Midbrain (tissue), 1 donor: ENCODE data around the gene RGS17.
A peak's percentile ranks its signal among the peaks of the same experiment; 100 is the strongest.
"Not testable (repeated sequence)": the region's sequence is repeated elsewhere in the genome, so short reads cannot be mapped to it uniquely, and the experiment has no call there.

Experiments
- DNase-seq: peaks from one replicate; lab custom pipeline; 2025; lab: John Stamatoyannopoulos, UW

RGS17 gene

DNA sequence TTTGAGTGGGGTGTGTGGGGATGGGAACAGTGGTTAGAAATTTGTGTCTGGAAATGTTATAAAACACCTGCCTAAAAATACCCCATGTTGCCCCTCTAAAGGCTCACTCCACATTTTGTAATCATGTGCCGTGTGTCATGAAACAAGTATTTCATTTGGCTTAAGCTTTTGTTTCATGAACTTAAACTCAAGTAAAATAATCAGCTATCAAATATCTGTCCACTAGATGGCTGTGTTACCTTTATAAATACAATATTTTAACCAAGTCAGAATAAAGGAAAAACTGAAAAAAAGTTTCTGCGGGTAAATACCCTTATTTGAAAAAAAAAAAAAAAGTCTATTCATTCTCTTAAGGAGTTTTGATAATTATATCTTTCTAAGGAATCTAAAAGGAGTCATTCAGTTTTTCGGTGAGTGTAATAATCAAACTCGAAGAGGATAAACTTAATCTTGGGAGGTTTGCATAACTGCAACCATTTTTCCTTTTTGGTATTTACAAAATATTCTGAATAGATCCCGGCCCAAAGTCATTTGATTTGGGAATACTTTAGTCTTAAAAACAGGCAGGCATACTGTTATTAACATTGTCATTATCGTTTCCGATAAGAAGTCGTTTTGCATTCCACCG, 98.7 kb downstream of the RGS17 start:
- DNase-seq, result peak; percentile 9

DNA sequence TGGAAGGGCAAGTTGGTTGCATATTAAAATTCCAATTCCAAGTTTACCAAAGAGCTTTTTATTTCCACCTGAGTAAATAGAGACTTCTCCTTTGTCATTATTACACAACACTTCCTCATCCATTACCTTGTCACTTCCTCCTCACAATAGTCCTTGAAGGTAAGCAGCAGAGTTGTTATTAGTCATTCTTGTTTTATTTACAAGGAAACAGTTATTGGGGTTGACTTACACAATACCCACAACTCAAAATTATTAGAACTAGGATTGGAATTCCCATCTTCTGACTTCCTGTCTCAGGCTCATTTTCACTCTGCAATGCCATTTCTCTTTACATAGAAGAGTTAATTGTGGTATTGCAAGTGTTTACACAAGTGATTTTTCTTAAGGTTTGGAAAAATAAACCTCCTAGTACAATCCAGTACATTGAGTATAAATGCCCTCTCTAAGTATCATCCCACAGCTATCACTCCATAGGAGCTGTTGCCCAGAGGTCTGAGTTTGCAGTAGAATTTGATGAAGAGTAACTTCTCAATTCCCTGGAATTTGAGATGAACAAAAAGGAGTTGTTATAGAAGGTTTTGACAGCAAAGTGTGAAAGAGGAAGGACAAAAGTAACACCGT, 99.6 kb downstream of the RGS17 start:
- no peak for DNase-seq

DNA sequence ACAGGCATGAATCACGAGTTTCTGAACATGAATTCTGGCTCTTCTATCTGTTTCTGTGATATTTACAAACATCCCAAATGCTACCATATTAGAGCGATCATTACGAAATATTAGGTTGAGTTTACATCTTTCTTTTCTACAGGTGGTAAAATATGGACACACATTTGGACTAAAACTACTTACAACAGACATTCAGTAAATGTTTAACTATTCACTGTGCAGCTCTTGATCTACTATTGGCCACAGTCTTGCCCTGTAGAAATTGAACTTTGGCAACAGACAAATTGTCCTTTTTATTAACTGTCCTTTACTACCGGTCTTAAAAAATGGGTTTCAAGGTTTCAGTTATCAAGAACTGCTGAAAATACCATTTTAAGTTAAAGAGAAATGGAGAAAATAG, 102.1 kb downstream of the RGS17 start:
- no peak for DNase-seq

DNA sequence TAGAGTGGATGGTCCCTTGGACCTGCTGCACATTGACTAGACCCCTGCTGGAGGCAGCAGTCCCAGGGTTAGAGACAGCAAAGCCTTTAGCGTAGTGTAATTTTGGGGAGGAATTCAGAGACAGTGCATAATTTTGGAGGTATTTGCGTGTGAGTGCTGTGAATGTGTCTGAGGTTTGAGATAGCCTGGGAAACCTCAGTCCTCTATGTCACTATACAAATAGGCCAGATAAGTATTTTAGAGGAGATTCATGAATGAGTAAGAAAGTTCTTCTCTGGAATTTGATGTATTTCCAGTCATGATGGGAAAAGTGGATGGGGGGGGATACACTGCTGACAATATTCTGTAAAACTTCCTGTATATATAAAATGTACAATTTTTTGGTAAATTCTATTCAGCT, 102.8 kb downstream of the RGS17 start:
- no peak for DNase-seq

DNA sequence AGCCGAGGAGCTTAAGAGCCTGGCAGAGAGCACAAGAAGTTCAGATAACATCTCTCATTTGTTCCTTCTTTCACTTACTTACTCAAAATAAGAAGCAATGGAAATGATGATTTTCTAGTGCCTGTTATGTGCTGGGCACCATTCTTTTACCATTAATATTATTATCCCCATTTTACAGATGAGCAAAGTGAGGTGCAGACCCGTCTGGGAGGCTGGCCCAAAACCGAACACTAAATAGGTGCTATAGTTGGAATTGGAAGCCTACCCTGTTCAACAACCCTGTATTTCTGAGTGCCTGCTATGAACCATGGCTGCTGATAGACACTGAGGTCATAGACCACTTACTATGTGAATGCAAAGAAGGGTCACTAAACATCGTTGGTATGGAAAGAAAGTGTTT, 103.6 kb downstream of the RGS17 start:
- no peak for DNase-seq

DNA sequence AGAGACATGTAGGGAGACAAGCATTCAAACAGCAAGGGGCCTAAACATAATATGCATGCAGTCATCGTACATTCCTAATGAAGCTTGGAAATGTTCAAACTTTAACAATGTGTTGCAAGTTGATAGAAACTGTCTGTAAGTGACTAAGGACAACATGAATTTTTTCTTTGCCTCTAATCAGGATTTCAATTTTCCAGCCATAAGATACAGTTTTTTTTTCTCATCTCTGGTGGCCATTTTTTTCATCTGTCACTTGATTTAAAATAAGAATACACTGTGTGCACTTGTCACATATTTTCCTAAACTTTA, 106.4 kb downstream of the RGS17 start:
- no peak for DNase-seq

DNA sequence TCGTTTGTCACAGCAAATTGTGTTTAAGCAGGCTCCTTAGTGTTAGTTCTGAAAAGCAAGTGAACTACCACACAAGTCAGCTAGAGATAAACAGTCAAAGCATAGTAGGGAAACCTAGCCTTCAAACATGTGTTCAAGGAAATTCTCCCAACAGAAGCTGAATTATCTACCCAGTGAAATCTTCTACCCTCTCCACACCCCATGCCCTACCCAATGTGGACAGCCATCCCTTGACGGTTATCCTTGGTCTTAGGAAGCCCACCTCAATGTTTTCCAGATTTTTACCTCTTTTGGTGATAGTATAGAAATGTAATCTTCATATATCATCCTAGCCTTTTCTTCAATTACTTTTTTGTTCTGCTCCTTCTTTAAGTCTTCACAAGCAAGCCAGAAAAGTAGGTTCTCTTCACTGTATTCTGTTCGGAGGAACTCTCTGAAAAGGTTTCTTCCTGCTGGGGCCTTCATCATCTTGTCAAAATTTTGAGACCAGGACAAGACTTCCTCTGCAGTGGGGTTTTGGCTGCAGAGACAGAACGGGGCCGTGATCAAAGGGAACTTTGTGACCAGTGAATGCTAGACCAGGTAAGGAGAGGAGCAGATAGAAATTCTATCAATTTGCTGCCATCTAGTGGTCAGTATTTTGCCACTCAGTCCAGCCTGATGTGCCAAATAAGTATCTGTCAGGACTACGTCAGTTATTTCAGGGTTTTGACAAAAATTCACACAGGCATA, 106.9 kb downstream of the RGS17 start:
- peak; percentile 63 for DNase-seq

DNA sequence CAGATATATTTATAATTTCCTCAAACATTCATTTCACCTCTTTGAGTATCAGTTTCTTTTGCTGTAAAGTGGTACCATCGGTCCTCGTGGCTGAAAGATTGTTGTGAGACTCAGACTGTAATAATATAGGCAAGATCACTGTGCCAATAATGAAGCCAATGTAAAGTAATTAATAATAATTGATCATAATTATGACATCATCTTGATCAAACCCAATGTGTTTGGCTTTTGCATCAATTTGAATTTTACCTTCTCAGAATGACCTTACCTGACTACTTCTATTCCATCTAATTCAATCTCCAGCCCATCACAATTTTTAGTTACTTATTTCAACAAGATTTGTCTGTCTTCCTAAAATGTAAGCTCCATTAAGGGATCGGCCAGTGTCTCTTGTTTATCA, 112.7 kb downstream of the RGS17 start:
- DNase-seq, result no peak

DNA sequence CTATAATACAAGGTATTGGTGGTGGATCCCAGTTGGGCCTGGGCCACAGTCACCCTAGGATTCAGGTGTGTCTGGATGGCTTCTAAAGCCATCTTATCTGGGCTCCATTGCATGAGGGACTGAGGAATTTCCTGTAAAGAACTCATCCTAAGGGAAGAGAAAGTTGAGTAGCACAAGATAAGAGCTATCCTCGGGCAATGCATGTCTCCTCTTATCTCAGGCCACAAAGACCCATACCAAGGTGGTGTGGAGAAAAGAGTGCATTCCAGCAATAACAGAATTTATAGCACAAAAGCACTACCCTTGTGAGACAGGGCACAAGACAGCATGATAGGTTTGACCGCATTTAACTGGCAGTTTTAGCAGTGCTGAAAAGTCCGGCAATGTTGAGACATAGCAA, 114.2 kb downstream of the RGS17 start:
- no peak for DNase-seq

DNA sequence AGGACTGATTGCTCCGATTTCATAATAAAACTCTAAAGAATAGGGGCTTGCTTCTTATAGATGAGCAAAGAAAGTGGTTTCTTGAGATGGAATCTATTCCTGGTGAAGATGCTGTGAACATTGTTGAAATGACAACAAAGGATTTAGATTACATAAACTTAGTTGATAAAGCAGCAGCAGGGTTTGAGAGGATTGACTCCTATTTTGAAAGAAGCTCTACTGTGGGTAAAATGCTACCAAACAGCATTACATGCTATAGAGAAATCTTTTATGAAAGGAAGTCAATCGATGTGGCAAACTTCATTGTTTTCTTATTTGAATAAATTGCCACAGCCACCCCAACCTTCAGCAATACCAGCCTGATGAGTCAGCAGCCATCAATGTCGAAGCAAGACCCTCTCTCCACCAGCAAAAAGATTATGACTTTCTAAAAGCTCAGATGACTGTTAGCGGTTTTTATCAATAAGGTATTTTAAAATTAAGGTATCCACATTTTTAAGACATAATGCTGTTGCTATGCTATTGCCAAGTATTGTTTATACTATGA, 115.9 kb downstream of the RGS17 start:
- DNase-seq, result no peak

DNA sequence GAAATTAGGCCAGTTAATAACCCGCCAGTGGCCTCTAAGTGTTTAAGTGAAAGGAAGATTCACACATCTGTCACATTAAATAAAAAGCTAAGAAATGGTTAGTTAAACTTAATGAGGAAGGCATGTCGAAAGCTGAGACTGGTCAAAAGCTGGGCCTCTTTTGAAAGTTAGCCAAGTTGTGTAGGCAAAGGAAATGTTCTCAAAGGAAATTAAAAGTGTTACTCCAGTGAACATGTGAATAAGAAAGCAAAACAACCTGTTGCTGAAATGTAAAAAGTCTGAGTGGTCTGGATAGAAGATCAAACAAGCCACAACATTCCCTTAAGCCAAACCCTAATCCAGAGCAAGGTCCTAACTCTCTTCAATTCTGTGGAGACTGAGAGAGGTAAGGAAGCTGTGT, 117.6 kb downstream of the RGS17 start:
- no peak for DNase-seq

DNA sequence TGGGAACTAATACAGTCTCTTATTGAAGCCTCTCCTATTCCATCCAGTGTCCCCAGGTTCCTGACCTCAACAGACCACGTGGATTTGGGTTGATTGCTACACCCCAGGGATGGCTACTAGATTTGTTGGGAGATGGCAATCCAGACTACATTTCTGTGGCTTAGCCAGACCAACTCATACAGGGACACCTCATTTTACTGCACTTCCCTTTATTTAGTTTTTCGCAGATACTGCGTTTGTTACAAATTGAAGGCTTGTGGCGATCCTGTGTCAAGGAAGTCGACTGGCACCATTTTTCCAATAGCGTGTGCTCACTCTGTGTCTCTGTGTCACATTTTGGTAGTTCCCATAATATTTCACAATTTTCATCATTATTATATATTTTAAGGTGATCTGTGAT, 118.2 kb downstream of the RGS17 start:
- no peak for DNase-seq

DNA sequence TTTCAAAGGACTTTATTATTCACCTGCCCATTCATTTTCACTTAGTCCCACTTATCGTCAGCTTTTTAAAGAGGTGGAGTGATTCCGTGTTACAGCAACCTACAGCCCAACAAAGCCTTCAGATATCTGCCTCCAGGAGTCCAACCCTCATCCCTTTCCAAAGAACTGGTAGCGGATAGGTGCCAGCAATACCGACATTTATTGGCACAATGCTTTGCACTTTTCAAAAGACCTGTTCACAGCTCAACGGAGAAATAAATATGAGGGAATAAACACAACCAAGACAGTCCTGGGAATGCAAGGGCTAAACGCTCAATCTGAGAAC, 127.8 kb downstream of the RGS17 start:
- no peak for DNase-seq

DNA sequence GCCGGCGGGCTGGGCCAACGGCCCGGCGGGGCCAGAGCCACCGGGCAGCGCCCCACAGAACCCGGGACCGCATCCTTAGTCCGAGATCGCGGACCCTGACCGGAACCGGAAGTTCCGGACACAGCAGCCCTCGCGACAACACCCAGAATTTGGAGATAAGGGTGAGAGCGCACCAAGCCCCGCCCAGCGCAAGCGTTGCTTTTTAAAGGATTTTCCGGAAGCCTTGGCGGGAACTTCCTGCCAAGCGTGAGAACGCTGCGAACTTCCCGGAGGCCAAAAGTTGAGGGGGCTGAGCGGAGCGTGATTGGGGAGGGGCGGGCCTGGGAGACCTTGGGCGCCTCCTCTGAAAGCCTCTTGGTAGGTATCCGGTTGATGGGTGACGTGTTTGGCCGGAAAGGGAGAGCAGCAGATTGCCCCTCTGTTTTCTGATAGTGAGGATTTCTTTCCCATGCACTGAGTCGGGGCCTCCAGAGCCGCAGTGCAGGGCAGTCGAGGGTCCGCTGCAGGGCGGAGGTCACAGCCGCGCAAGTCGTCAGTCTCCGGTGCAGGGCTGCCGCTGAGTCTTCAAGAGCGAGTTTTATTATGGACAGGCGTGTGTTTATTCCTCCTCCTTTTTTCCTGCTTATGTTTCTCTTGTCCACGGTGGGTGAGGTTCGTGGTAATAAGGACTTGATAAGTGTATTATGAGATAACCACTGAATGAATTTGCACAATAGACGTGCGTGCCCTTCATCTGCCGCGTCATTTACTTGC, 128.3 kb downstream of the RGS17 start, which contains the start of gene MTRF1L:
MTRF1L (minus strand) TSS at position 97 of the 753 bp plus-strand sequence; CDS start at position 73, 24 bp downstream.
- DNase-seq, result peak; percentile 93

DNA sequence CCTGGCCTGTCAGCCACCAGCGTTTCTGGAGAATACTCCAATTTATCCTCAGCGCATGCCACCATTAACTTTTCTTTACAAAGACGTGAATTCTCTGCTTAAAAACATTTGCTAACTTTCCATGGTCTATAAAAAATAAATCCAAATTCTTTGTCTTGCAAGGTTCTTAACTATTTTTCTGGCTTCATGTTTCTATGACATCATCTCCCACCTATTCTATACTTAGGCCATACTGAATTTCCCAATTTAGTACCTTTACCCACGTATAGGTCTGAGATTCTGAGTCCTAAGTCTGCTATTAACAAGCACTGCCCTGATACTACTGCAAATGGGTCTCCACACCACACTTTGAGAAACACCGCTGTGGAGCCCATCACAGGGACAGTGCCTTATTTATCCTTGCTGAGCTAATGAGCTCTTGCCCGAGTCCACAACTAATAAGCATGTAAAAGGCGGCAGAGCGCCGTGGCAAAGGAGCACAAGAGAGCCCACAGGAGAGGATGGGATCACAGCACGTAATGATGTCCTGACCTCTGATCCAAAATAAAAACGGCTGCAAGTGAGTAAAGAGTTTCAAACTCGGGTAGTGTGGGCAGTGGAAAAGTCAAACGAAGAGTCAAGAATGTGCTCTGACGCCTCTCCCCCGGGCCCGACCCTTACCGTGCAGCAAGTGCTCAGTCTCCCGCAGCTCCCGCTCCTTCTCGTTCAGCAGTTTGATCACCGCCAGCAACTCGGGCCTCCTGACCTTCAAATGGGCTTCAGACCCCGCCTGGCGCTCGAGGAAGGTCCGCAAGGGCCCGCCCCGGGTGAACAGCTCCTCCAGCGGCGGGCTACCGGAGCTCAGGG, 129.1 kb downstream of the RGS17 start:
- DNase-seq, result no peak

DNA sequence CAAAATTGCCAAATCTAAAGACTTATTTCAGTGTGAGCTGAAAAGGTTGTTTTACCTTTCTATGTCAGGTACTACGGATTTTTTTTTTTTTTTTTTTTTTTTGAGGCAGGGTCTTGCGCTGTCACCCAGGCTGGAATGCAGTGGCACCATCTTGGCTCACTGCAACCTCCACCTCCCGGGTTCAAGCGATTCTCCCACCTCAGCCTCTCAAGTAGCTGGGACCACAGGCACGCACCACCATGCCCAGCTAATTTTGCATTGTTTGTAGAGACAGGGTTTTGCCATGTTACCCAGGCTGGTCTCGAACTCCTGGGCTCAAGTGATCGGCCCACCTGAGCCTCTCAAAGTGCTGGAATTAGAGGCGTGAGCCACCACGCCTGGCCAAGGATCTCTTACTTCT, 130.3 kb downstream of the RGS17 start:
- DNase-seq, result not testable (repeated sequence)

DNA sequence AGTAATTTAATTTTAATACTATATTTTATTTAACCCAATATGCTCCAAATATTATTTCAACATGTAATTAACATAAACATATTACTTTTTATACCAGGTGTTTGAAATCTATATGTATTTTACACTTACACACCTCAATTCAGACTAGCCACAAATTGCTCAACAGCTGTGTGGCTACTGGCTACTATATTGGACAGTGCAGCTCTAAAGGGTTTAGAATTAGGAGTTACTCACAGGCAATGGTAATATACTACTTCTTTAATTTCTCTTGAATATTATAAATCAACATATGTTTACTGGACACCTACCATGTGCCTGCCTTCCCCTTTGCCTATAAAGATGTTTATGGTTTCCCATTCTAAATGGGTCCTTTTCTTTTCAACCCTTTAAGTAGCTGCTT, 130.8 kb downstream of the RGS17 start:
- no peak for DNase-seq

DNA sequence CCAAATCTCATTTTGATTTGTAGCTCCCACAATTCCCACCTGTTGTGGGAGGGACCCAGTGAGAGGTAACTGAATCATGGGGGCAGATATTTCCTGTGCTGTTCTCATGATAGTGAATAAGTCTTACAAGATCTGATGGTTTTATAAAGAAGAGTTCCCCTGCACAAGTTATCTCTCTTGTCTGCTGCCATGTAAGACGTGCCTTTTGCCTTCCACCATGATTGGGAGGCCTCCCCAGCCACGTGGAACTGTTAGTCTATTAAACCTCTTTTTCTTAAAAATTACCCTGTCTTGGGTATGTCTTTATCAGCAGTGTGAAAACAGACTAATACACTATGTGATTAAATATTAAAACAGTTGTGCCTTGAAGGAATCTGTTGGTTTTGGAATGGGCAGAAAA, 131.5 kb downstream of the RGS17 start:
- not testable (repeated sequence) for DNase-seq

DNA sequence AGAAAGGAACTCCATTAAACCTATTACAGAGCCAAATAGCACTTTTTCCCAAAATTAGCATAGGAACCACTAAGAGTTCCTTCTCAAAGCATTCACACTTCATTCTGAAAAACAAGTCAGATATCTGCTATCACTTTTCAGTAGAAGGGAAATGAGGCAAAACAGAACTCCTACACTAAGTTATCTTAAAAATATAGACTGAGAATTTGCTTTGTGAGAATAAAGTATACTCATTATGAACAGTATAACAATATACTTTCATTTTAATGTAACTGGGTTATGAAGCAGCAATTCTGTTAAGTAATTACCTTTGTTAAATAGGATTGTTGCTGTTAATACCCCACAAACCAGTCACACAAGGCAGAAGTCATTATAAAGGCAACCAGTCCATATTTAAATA, 137.2 kb downstream of the RGS17 start:
- no peak for DNase-seq

DNA sequence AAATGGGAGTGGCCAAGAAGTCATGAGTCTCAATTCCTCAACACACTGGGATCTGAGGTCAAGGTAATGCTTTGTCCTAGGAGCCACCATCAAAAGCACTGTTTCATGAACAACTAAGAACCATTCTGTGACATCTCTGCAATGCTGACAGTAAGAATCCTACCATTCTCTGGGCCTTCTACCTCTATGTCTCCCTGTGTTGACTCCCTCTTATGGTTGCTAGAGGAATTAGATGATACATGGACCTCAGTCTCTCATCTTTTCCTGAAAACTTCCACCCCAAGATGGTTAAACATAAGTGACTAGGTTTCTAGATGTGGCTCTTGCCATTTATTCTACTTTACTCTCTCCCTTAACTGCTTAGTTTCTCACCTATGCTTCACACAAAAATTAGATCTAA, 137.7 kb downstream of the RGS17 start:
- no peak for DNase-seq

DNA sequence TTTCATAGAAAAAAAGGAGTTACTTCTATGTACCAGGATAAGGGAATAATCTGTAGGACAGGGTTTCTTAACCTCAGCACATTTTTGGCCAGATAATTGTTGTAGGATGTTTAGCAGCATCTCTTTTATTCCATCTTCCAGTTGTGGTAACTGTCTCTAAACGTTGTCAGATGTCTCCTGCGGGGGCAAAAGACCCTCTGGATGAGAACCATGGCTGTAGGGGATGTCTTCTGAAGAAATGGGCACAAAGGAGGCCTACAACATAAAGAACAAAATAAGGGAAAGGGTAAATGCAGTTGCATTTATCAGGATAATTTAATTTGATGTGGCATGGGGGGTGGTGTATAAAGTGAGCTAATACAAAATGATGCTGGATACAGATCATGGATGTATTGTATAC, 144.1 kb downstream of the RGS17 start:
- no peak for DNase-seq

DNA sequence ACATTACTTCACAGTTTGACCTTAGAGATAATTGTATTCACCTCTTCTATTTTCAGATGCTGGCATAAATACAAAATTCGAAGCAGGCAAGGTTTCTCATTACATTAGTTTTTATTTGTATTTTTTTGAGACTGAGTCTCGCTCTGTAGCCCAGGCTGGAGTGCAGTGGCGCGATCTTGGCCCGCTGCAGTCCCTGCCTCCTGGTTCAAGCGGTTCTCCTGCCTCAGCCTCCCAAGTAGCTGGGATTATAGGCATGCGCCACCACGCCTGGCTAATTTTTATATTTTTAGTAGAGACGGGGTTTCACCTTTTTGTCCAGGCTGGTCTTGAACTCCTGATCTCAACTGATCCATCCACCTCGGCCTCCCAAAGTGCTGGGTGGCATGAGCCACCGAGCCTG, 145.8 kb downstream of the RGS17 start:
- DNase-seq, result not testable (repeated sequence)
